B cell (primary cell): ENCODE results near the gene AQP6. TPM values are rescaled to one million over a fixed set of nuclear protein-coding genes. Genes with fewer than 3 reads are reported as not detected.

Source experiments
- ATAC-seq: fragments of 200-7000 bp; cut with Tn5 transposase; one replicate; pipeline ENCODE4 v1.10.0; 2021; ENCODE audit warnings: low read depth, mild to moderate bottlenecking, moderate number of reproducible peaks, moderate library complexity
- CTCF ChIA-PET: fragments of 350-600 bp; sonication (Branson Sonifier 250); formaldehyde crosslinking; loops from one replicate; lab custom pipeline; 2021; ENCODE audit warnings: antibody characterized with exemption, inconsistent platforms; lab: Charles Lee
- POLR2A ChIA-PET: fragments of 350-600 bp; sonication (Branson Sonifier 250); formaldehyde crosslinking; loops from one replicate; lab custom pipeline; 2021; ENCODE audit warnings: antibody characterized with exemption; lab: Charles Lee
- DNase-seq: peaks from one replicate; pipeline ENCODE4 v3.0.0; 2013
- H2AFZ ChIP-seq: 2 replicates; pipeline ENCODE4 v1.6.1; 2012; ENCODE audit warnings: mild to moderate bottlenecking, low read depth, low read length; ENCODE audit not compliant: insufficient read depth, poor library complexity, severe bottlenecking
- H3K27ac ChIP-seq, 2 donors: 1 replicate in 1 of 2; 2 replicates in 1 of 2; pipeline ENCODE4 v1.5.1; 2012 to 2013; ENCODE audit warnings: low read length in 2 of 2, mild to moderate bottlenecking in 2 of 2, moderate library complexity in 1 of 2
- H3K27me3 ChIP-seq, 4 experiments: fragments of 200-600 bp in 1 of 4; sonication (generic) in 1 of 4; replicated peaks in 1 of 4; 1 replicate in 2 of 4; 2 replicates in 2 of 4; pipeline versions ENCODE4 v1.6.1 to v1.7.0; 2013 to 2016; ENCODE audit warnings: low read length in 3 of 4, mild to moderate bottlenecking in 2 of 4, mixed read lengths in 1 of 4, moderate library complexity in 1 of 4; ENCODE audit not compliant: insufficient read depth in 4 of 4, control insufficient read depth in 3 of 4; ENCODE audit errors: control extremely low read depth in 1 of 4
- H3K36me3 ChIP-seq, 2 experiments: replicated peaks in 1 of 2; 1 replicate in 1 of 2; 2 replicates in 1 of 2; pipeline versions ENCODE4 v1.6.1 to v1.7.1; 2013; ENCODE audit warnings: low read length in 1 of 2; ENCODE audit not compliant: insufficient read depth in 2 of 2, control insufficient read depth in 1 of 2; ENCODE audit errors: control extremely low read depth in 1 of 2, extremely low read depth in 1 of 2
- H3K4me1 ChIP-seq, 2 donors: fragments of 200-600 bp in 1 of 2; sonication (generic) in 1 of 2; 1 replicate in 1 of 2; 2 replicates in 1 of 2; pipeline versions ENCODE4 v1.5.1 to v1.6.1; 2013 to 2017; ENCODE audit warnings: low read length in 2 of 2; ENCODE audit not compliant: control insufficient read depth in 2 of 2, insufficient read depth in 2 of 2
- H3K4me2 ChIP-seq: replicated peaks from 2 replicates; pipeline ENCODE3; 2012; ENCODE audit warnings: mild to moderate bottlenecking, low read depth, low read length; ENCODE audit not compliant: poor library complexity, severe bottlenecking
- H3K4me3 ChIP-seq, 5 experiments: fragments of 200-600 bp in 1 of 5; sonication (generic) in 1 of 5; 1 replicate in 3 of 5; 2 replicates in 2 of 5; pipeline versions ENCODE4 v1.5.1 to v1.7.0; 2011 to 2016; ENCODE audit warnings: low read length in 4 of 5, mild to moderate bottlenecking in 4 of 5, low read depth in 2 of 5, control low read depth in 1 of 5, moderate library complexity in 1 of 5; ENCODE audit not compliant: insufficient read depth in 1 of 5; ENCODE audit errors: control extremely low read depth in 1 of 5, extremely low read depth in 1 of 5
- H3K79me2 ChIP-seq: fragments of 200-600 bp; sonication (generic); one replicate; pipeline ENCODE4 v1.6.0; 2016; ENCODE audit warnings: low read length; ENCODE audit not compliant: control insufficient read depth, insufficient read depth
- H3K9ac ChIP-seq: fragments of 200-600 bp; sonication (generic); 2 replicates; pipeline ENCODE4 v1.6.1; 2017; ENCODE audit warnings: mild to moderate bottlenecking, low read length, moderate library complexity
- H3K9me3 ChIP-seq, 3 donors: one replicate each; pipeline versions ENCODE4 v1.6.1 to v1.7.1; 2013; ENCODE audit warnings: low read length in 2 of 3; ENCODE audit not compliant: control insufficient read depth in 2 of 3, insufficient read depth in 1 of 3; ENCODE audit errors: control extremely low read depth in 1 of 3
- H4K20me1 ChIP-seq: 2 replicates; pipeline ENCODE4 v1.6.0; 2012; ENCODE audit warnings: mild to moderate bottlenecking, low read length; ENCODE audit not compliant: insufficient read depth, control insufficient read depth, poor library complexity, severe bottlenecking
- H3K27ac Mint-ChIP-seq: one replicate; pipeline ENCODE4 v1.8.0; 2021; ENCODE audit warnings: mixed read lengths
- H3K27me3 Mint-ChIP-seq: one replicate; pipeline ENCODE4 v1.8.0; 2021; ENCODE audit warnings: mixed read lengths
- H3K4me1 Mint-ChIP-seq: one replicate; pipeline ENCODE4 v1.8.0; 2021; ENCODE audit warnings: mixed read lengths
- H3K4me3 Mint-ChIP-seq: one replicate; pipeline ENCODE4 v1.8.0; 2021; ENCODE audit warnings: mixed read lengths
- H3K9me3 Mint-ChIP-seq: one replicate; pipeline ENCODE4 v1.8.0; 2022; ENCODE audit warnings: mixed read lengths; ENCODE audit not compliant: insufficient read depth
- CTCF ChIP-seq: fragments of 200-600 bp; IDR thresholded peaks from one replicate; pipeline ENCODE4 v1.8.0; 2022; ENCODE audit warnings: antibody characterized with exemption, mild to moderate bottlenecking
- EZH2 ChIP-seq: IDR thresholded peaks from 2 replicates; pipeline ENCODE4 v1.6.1; 2012; ENCODE audit warnings: borderline replicate concordance, low read depth, mild to moderate bottlenecking, moderate library complexity, low read length; ENCODE audit not compliant: insufficient read depth, poor library complexity, severe bottlenecking
- WGBS: methylation state at CpG from one replicate; pipeline ENCODE4 v1.1.5; 2013; ENCODE audit warnings: missing lambda C conversion rate; ENCODE audit not compliant: insufficient coverage; 5-methylcytosine and 5-hydroxymethylcytosine counted together
- intact Hi-C: fragments of 100-400 bp; cut with micrococcal nuclease; formaldehyde crosslinking; loops from one replicate; pipeline ENCODE4 v1.10.0; 2022
- polyA plus RNA-seq: library from polyadenylated mRNA; depleted of rRNA; stranded (reverse); fragments of >200 nt; gene quantifications from 2 replicates; pipeline ENCODE4 v1.2.3, GENCODE V29; 2012
- total RNA-seq, 2 donors: library from RNA; stranded (reverse); fragments of 120-200 nt in 1 of 2; gene quantifications; 1 replicate in 1 of 2; 2 replicates in 1 of 2; pipeline versions ENCODE4 v1.2.3 to v1.2.4, GENCODE V29; 2013 to 2022

The AQP6 gene
- total and polyA plus RNA-seq, 2 donors (not counting 1 experiment from before 2014, with no cell fraction given), result not detected

- Mint-ChIP-seq H3K27me3 (peaks cover 7% of the 10 kb centered on the region), H3K27ac (no peak overlapping the region), H3K4me1 (peaks cover 15% of the 10 kb centered on the region), H3K4me3 (no peak overlapping the region), H3K9me3 (no peaks in the 10 kb centered on the region)
- WGBS, result 54% methylated on average over 10 of the region's 13 CpGs
- intact Hi-C loops, result no loop called here
- POLR2A ChIA-PET, result no interaction called here
- Histone ChIP-seq H3K36me3 (no peaks in the 10 kb centered on the region), H3K27me3 (peaks cover 0 to 5% (median 2%) of the 10 kb centered on the region in 4 experiments), H4K20me1 (no peaks in the 10 kb centered on the region), H3K4me2 (no peak overlapping the region), H2AFZ (no peak overlapping the region), H3K4me3 (no peak overlapping the region), H3K79me2 (no peaks in the 10 kb centered on the region), H3K9me3 (no peaks in the 10 kb centered on the region), H3K9ac (no peak overlapping the region), H3K4me1 (peaks cover 0 to 8% of the 10 kb centered on the region in 2 donors), H3K27ac (no peak overlapping the region)
- CTCF ChIA-PET, result interaction anchor here (2.0 kb wide), 1 partner anchor 25 kb away, joined by 9 read pairs; no protein-coding TSS in a partner anchor
- TF ChIP-seq CTCF (no peak), EZH2 (no peak)
- no peak for DNase-seq
- ATAC-seq, result no peak
These were observed 30.9 kb upstream of the AQP6 start for GRCh38 chr12:49941556-49942511.

GRCh38 chr12:49942512-49942893, 30.2 kb upstream of the AQP6 start:
- Histone ChIP-seq H3K36me3 (no peaks in the 10 kb centered on the region), H3K4me2 (no peak overlapping the region), H3K79me2 (no peaks in the 10 kb centered on the region), H2AFZ (no peak overlapping the region), H3K9me3 (no peaks in the 10 kb centered on the region), H3K27ac (no peak overlapping the region), H4K20me1 (no peaks in the 10 kb centered on the region), H3K9ac (no peak overlapping the region), H3K4me3 (no peak overlapping the region), H3K4me1 (peaks cover 0 to 8% of the 10 kb centered on the region in 2 donors), H3K27me3 (peaks cover 0 to 5% (median 2%) of the 10 kb centered on the region in 4 experiments)
- Mint-ChIP-seq H3K27me3 (peaks cover 8% of the 10 kb centered on the region), H3K4me3 (no peak overlapping the region), H3K9me3 (no peaks in the 10 kb centered on the region), H3K27ac (no peak overlapping the region), H3K4me1 (peaks cover 15% of the 10 kb centered on the region)
- CTCF ChIA-PET, result interaction anchor here (2.0 kb wide), 1 partner anchor 24 kb away, joined by 9 read pairs; no protein-coding TSS in a partner anchor
- ATAC-seq (no peak), DNase-seq (no peak)
- POLR2A ChIA-PET, result no interaction called here
- WGBS, result 94% methylated on average over 2 of the region's 3 CpGs
- TF ChIP-seq EZH2 (no peak), CTCF (no peak)
- intact Hi-C loops, result no loop called here
